ENCODE results near the gene ZNF598. TPM values are rescaled to one million over a fixed set of nuclear protein-coding genes. Genes with fewer than 3 reads are reported as not detected.

The ZNF598 gene
- polyA plus RNA-seq, 1 of the 3 experiments (the other 2 are of a cell fraction), result 47.8 TPM

DNA sequence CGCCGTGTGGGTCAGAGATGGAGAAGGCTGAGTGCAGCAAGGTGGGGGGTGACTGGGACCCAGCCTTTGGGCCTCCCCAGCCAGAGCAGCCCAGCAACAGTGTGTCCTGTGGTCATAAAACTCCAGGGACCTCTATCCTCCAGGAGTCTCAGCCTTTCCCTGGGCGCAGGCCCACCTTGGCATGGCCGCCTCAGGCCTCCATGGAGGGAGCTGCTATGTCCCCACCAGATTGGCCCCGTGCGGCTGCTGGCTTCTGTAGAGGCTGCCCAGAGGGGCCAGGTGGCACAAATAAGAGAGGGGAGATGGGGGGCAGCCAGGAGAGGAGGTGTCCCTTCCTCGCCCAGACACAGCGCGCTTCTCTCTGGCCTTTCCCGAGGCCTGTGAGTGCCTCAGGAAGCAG lies 22.4 kb downstream of the ZNF598 start:
- H4K20me1 ChIP-seq (ENCODE audit: insufficient read depth), result no peaks in the 10 kb centered on the region
- no peaks in the 10 kb centered on the region for H3K27me3 ChIP-seq (ENCODE audit: insufficient read depth)
- no peak overlapping the region for H3K4me2 ChIP-seq
- H3K9me2 ChIP-seq, result no peaks in the 10 kb centered on the region
- H3K9ac ChIP-seq, result no peak overlapping the region
- no peaks in the 10 kb centered on the region for H3K9me3 ChIP-seq
- no peak for DNase-seq
- peaks cover 5 to 13% of the 10 kb centered on the region in 2 experiments for H3K36me3 ChIP-seq (replicated peaks in 1 of 2; ENCODE audit: control insufficient read depth in 1 of 2, insufficient read depth in 2 of 2, low read length in 1 of 2)
- ChIA-PET CTCF (interaction anchor here (0.8 to 12.9 kb wide), 2 partner anchors 17 to 220 kb away, joined by 3 to 108 read pairs; no protein-coding TSS in a partner anchor), POLR2A (interaction anchor here (1.0 to 1.4 kb wide), 2 partner anchors 15 to 22 kb away, joined by 4 to 5 read pairs; partner anchors contain the start of genes RPS2 and TBL3)
- WGBS (ENCODE audit: low lambda C conversion rate), result 89% methylated on average over 3 of the region's 10 CpGs
- no peak overlapping the region for H3K27ac ChIP-seq (ENCODE audit: low read depth in 2 of 2, low read length in 1 of 2)
- H3F3A ChIP-seq (replicated peaks; ENCODE audit: insufficient read depth), result peaks cover 13% of the 10 kb centered on the region
- no peak for TF ChIP-seq RAD21 (IDR thresholded peaks at IDR 0.05; ENCODE audit: low read length)
- no peak for TF ChIP-seq TCF12 (IDR thresholded peaks at IDR 0.05)
- TF ChIP-seq FOXJ3 (CRISPR knock-in tag; IDR thresholded peaks at IDR 0.05), result no peak
- TF ChIP-seq, protein P1, sequence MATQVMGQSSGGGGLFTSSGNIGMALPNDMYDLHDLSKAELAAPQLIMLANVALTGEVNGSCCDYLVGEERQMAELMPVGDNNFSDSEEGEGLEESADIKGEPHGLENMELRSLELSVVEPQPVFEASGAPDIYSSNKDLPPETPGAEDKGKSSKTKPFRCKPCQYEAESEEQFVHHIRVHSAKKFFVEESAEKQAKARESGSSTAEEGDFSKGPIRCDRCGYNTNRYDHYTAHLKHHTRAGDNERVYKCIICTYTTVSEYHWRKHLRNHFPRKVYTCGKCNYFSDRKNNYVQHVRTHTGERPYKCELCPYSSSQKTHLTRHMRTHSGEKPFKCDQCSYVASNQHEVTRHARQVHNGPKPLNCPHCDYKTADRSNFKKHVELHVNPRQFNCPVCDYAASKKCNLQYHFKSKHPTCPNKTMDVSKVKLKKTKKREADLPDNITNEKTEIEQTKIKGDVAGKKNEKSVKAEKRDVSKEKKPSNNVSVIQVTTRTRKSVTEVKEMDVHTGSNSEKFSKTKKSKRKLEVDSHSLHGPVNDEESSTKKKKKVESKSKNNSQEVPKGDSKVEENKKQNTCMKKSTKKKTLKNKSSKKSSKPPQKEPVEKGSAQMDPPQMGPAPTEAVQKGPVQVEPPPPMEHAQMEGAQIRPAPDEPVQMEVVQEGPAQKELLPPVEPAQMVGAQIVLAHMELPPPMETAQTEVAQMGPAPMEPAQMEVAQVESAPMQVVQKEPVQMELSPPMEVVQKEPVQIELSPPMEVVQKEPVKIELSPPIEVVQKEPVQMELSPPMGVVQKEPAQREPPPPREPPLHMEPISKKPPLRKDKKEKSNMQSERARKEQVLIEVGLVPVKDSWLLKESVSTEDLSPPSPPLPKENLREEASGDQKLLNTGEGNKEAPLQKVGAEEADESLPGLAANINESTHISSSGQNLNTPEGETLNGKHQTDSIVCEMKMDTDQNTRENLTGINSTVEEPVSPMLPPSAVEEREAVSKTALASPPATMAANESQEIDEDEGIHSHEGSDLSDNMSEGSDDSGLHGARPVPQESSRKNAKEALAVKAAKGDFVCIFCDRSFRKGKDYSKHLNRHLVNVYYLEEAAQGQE (IDR thresholded peaks at IDR 0.05; ENCODE audit: low read depth, low read length), result no peak
- TF ChIP-seq SIN3A (IDR thresholded peaks at IDR 0.05; ENCODE audit: borderline replicate concordance, low read depth, low read length), result no peak
- TF ChIP-seq RCOR1 (IDR thresholded peaks at IDR 0.05; ENCODE audit: low read length), result no peak
- H3K4me1 ChIP-seq (ENCODE audit: control insufficient read depth in 1 of 2, insufficient read depth in 2 of 2, low read depth in 1 of 2, low read length in 1 of 2), result peaks cover 8 to 34% of the 10 kb centered on the region in 2 experiments; a peak in 2 of 4 replicates
- H3K4me3 ChIP-seq (ENCODE audit: low read depth in 2 of 2, low read length in 1 of 2), result no peak overlapping the region
- H2AFZ ChIP-seq (ENCODE audit: low read depth), result no peak overlapping the region
- H3K79me2 ChIP-seq (ENCODE audit: insufficient read depth), result peaks cover 19% of the 10 kb centered on the region; the same call in 1 of the 2 replicates

DNA sequence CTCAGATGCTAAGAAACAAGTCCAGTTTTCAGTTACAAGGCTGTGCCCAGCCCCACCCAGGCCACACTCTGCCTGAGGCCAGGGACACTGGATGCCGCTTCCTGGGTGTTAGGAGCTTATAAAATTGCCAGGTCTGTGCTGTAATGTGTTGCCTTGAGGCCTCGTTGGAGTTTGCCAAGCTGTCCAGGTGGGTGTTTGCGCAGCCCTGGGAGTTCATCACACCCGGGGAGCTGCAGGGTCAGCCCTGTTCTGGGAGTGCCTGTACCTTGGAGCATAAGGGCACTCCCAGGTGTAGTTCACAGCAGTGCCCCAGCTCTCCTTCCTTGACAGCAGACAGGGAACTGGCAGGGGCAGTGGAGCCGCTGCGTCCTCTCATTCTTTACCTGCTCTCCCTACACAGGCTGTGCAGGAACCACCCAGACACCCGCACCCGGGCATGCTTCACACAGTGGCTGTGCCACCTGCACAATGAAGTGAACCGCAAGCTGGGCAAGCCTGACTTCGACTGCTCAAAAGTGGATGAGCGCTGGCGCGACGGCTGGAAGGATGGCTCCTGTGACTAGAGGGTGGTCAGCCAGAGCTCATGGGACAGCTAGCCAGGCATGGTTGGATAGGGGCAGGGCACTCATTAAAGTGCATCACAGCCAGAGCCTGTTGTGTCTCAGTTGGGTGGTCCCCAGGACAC lies 24.0 kb downstream of the ZNF598 start:
- WGBS (ENCODE audit: low lambda C conversion rate), result 92% methylated on average over 13 of the region's 14 CpGs
- POLR2A ChIA-PET, result interaction anchor here (1.1 to 1.8 kb wide), 3 partner anchors 14 to 21 kb away, joined by 4 to 8 read pairs (median 5); partner anchors contain the start of genes RPS2 and TBL3

More for the DNA sequence above, 24.0 kb downstream of the ZNF598 start:
- H3K9ac ChIP-seq, result peak overlapping the region; percentile 85; the same call in 1 of the 2 replicates
- peaks cover 8 to 32% of the 10 kb centered on the region in 2 experiments; a peak in 2 of 4 replicates for H3K4me1 ChIP-seq (ENCODE audit: control insufficient read depth in 1 of 2, insufficient read depth in 2 of 2, low read depth in 1 of 2, low read length in 1 of 2)
- peak overlapping the region; percentile 99 for H3K4me2 ChIP-seq
- H3K79me2 ChIP-seq (ENCODE audit: insufficient read depth), result peaks cover 19% of the 10 kb centered on the region; the same call in 1 of the 2 replicates
- H3K27ac ChIP-seq (ENCODE audit: low read depth in 2 of 2, low read length in 1 of 2), result no peak overlapping the region
- H3K9me2 ChIP-seq, result no peaks in the 10 kb centered on the region
- no peaks in the 10 kb centered on the region for H4K20me1 ChIP-seq (ENCODE audit: insufficient read depth)
- CTCF ChIA-PET, result interaction anchor here (1.0 to 12.9 kb wide), 3 partner anchors 9 to 31 kb away, joined by 3 to 108 read pairs (median 3); no protein-coding TSS in a partner anchor
- TF ChIP-seq TAF1 (IDR thresholded peaks at IDR 0.05; ENCODE audit: borderline replicate concordance, low read depth, low read length) (no peak), RFX5 (IDR thresholded peaks at IDR 0.05; ENCODE audit: low read length) (no peak), FOXM1 (IDR thresholded peaks at IDR 0.05; ENCODE audit: low read depth) (no peak), GATA2 (CRISPR knock-in tag; IDR thresholded peaks at IDR 0.05) (no peak), SMC3 (IDR thresholded peaks at IDR 0.05; ENCODE audit: low read depth, low read length) (no peak), GABPA (IDR thresholded peaks at IDR 0.05; ENCODE audit: low read depth) (no peak), NRF1 (IDR thresholded peaks at IDR 0.05; ENCODE audit: low read depth, low read length) (no peak), FOXJ3 (CRISPR knock-in tag; IDR thresholded peaks at IDR 0.05) (no peak), RAD21 (IDR thresholded peaks at IDR 0.05; ENCODE audit: low read length) (no peak)
- TF ChIP-seq, protein P2, sequence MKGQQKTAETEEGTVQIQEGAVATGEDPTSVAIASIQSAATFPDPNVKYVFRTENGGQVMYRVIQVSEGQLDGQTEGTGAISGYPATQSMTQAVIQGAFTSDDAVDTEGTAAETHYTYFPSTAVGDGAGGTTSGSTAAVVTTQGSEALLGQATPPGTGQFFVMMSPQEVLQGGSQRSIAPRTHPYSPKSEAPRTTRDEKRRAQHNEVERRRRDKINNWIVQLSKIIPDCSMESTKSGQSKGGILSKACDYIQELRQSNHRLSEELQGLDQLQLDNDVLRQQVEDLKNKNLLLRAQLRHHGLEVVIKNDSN (IDR thresholded peaks at IDR 0.05; ENCODE audit: borderline replicate concordance, low read depth), result no peak
- TF ChIP-seq, protein P3, sequence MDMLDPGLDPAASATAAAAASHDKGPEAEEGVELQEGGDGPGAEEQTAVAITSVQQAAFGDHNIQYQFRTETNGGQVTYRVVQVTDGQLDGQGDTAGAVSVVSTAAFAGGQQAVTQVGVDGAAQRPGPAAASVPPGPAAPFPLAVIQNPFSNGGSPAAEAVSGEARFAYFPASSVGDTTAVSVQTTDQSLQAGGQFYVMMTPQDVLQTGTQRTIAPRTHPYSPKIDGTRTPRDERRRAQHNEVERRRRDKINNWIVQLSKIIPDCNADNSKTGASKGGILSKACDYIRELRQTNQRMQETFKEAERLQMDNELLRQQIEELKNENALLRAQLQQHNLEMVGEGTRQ (IDR thresholded peaks at IDR 0.05; ENCODE audit: borderline replicate concordance, low read depth, low read length), result no peak
- TF ChIP-seq, protein P4, sequence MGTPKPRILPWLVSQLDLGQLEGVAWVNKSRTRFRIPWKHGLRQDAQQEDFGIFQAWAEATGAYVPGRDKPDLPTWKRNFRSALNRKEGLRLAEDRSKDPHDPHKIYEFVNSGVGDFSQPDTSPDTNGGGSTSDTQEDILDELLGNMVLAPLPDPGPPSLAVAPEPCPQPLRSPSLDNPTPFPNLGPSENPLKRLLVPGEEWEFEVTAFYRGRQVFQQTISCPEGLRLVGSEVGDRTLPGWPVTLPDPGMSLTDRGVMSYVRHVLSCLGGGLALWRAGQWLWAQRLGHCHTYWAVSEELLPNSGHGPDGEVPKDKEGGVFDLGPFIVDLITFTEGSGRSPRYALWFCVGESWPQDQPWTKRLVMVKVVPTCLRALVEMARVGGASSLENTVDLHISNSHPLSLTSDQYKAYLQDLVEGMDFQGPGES (IDR thresholded peaks at IDR 0.05; ENCODE audit: low read depth, low read length), result no peak
- TF ChIP-seq, protein P5, sequence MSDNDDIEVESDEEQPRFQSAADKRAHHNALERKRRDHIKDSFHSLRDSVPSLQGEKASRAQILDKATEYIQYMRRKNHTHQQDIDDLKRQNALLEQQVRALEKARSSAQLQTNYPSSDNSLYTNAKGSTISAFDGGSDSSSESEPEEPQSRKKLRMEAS (IDR thresholded peaks at IDR 0.05; ENCODE audit: low read depth), result no peak
- peak overlapping the region; percentile 77 to 80; a peak in 3 of 4 replicates for H3K4me3 ChIP-seq (ENCODE audit: low read depth in 2 of 2, low read length in 1 of 2)
- H2AFZ ChIP-seq (ENCODE audit: low read depth), result no peak overlapping the region
- peaks cover 5 to 13% of the 10 kb centered on the region in 2 experiments for H3K36me3 ChIP-seq (replicated peaks in 1 of 2; ENCODE audit: control insufficient read depth in 1 of 2, insufficient read depth in 2 of 2, low read length in 1 of 2)
- H3K9me3 ChIP-seq, result no peaks in the 10 kb centered on the region
- no peak for DNase-seq
- H3K27me3 ChIP-seq (ENCODE audit: insufficient read depth), result no peaks in the 10 kb centered on the region
- H3F3A ChIP-seq (replicated peaks; ENCODE audit: insufficient read depth), result peaks cover 15% of the 10 kb centered on the region

All from SK-N-SH (cell line).